ENCODE data around the gene EPHA1.
A peak's percentile ranks its signal among the peaks of the same experiment; 100 is the strongest.

Gene EPHA1

GRCh38 chr7:143408686-143409561 is at the start of gene EPHA1:
TSS of gene EPHA1 (minus strand) at chr7:143408856. CDS start at chr7:143408805, 51 bp downstream.
- DNase-seq: peak; percentile 66

GRCh38 chr7:143458263-143458662 is 49.6 kb upstream of the EPHA1 start:
- DNase-seq: no peak

GRCh38 chr7:143456992-143457793 is 48.5 kb upstream of the EPHA1 start:
- no peak for DNase-seq

GRCh38 chr7:143455942-143456341 is 47.3 kb upstream of the EPHA1 start:
- no peak for DNase-seq

- DNase-seq: no peak
Observed at GRCh38 chr7:143455491-143455890, 46.8 kb upstream of the EPHA1 start.

GRCh38 chr7:143454091-143454680 is 45.5 kb upstream of the EPHA1 start:
- DNase-seq: no peak

GRCh38 chr7:143452495-143452894 is 43.8 kb upstream of the EPHA1 start:
- no peak for DNase-seq

GRCh38 chr7:143451746-143452145 is 43.1 kb upstream of the EPHA1 start:
- no peak for DNase-seq

- no peak for DNase-seq
Observed at GRCh38 chr7:143451122-143451521, 42.5 kb upstream of the EPHA1 start.

- DNase-seq: no peak
Observed at GRCh38 chr7:143449793-143450192, 41.1 kb upstream of the EPHA1 start.

GRCh38 chr7:143448429-143448828 is 39.8 kb upstream of the EPHA1 start:
- no peak for DNase-seq

GRCh38 chr7:143447466-143447865 is 38.8 kb upstream of the EPHA1 start:
- no peak for DNase-seq

- DNase-seq: no peak
Observed at GRCh38 chr7:143444785-143445184, 36.1 kb upstream of the EPHA1 start.

GRCh38 chr7:143444063-143444782 is 35.6 kb upstream of the EPHA1 start:
- no peak for DNase-seq

GRCh38 chr7:143443153-143443552 is 34.5 kb upstream of the EPHA1 start, which contains the start of gene TAS2R60:
TSS of gene TAS2R60 (plus strand) at chr7:143443453. CDS start at chr7:143443453, 0 bp downstream.
- no peak for DNase-seq

- no peak for DNase-seq
Observed at GRCh38 chr7:143439866-143440265, 31.2 kb upstream of the EPHA1 start.

GRCh38 chr7:143437578-143437977 is 28.9 kb upstream of the EPHA1 start:
- DNase-seq: peak; percentile 48

- DNase-seq: no peak
Observed at GRCh38 chr7:143436325-143436946, 27.8 kb upstream of the EPHA1 start.

GRCh38 chr7:143435266-143435665 is 26.6 kb upstream of the EPHA1 start:
- no peak for DNase-seq

- peak; percentile 74 for DNase-seq
Observed at GRCh38 chr7:143434660-143435059, 26.0 kb upstream of the EPHA1 start.

GRCh38 chr7:143433759-143434158 is 25.1 kb upstream of the EPHA1 start:
- DNase-seq: no peak

- no peak for DNase-seq
Observed at GRCh38 chr7:143431109-143431508, 22.5 kb upstream of the EPHA1 start.
